IPS-NIHi7 (cell line): ENCODE results near the gene HERC2.
"Not testable (repeated sequence)": the region's sequence is repeated elsewhere in the genome, so short reads cannot be mapped to it uniquely, and the experiment has no call there.

Experiments used
- DNase-seq: peaks from one replicate; pipeline ENCODE4 v3.0.0; 2012; ENCODE audit warnings: mixed read lengths; ENCODE audit errors: extremely low spot score

HERC2 gene

GRCh38 chr15:28182731-28183130 is 139.2 kb downstream of the HERC2 start:
- DNase-seq, result no peak

GRCh38 chr15:28182216-28182615 is 139.8 kb downstream of the HERC2 start:
- no peak for DNase-seq

GRCh38 chr15:28181366-28181765 is 140.6 kb downstream of the HERC2 start:
- DNase-seq, result no peak

GRCh38 chr15:28179270-28179669 is 142.7 kb downstream of the HERC2 start:
- no peak for DNase-seq

- DNase-seq, result no peak
These were observed 143.3 kb downstream of the HERC2 start for GRCh38 chr15:28178727-28179126.

GRCh38 chr15:28178290-28178689 is 143.7 kb downstream of the HERC2 start:
- DNase-seq, result no peak

- no peak for DNase-seq
These were observed 152.6 kb downstream of the HERC2 start for GRCh38 chr15:28169366-28169765.

GRCh38 chr15:28168405-28169121 is 153.4 kb downstream of the HERC2 start:
- not testable (repeated sequence) for DNase-seq

GRCh38 chr15:28167042-28167441 is 154.9 kb downstream of the HERC2 start:
- DNase-seq, result no peak

GRCh38 chr15:28165791-28166190 is 156.2 kb downstream of the HERC2 start:
- DNase-seq, result no peak

- DNase-seq, result no peak
These were observed 157.1 kb downstream of the HERC2 start for GRCh38 chr15:28164876-28165275.

- no peak for DNase-seq
These were observed 167.7 kb downstream of the HERC2 start for GRCh38 chr15:28154283-28154682.

- no peak for DNase-seq
These were observed 168.4 kb downstream of the HERC2 start for GRCh38 chr15:28153492-28154119.

- not testable (repeated sequence) for DNase-seq
These were observed 169.4 kb downstream of the HERC2 start for GRCh38 chr15:28152538-28152923.

GRCh38 chr15:28151864-28152537 is 170.0 kb downstream of the HERC2 start:
- not testable (repeated sequence) for DNase-seq

GRCh38 chr15:28147801-28148200 is 174.2 kb downstream of the HERC2 start:
- DNase-seq, result no peak

- DNase-seq, result not testable (repeated sequence)
These were observed 176.6 kb downstream of the HERC2 start for GRCh38 chr15:28145419-28145818.

- no peak for DNase-seq
These were observed 181.9 kb downstream of the HERC2 start for GRCh38 chr15:28140062-28140461.

- DNase-seq, result not testable (repeated sequence)
These were observed 184.5 kb downstream of the HERC2 start for GRCh38 chr15:28137408-28138039.

- DNase-seq, result not testable (repeated sequence)
These were observed 185.6 kb downstream of the HERC2 start for GRCh38 chr15:28136236-28136904.

GRCh38 chr15:28133281-28133680 is 188.7 kb downstream of the HERC2 start:
- DNase-seq, result no peak
